Sigmoid colon (tissue), 3 donors: ENCODE data around the gene DNASE2B.

Source experiments
- POLR2A ChIP-seq, 2 donors: fragments of 450-650 bp; IDR thresholded peaks; one replicate each; pipeline ENCODE4 v1.6.1; 2016; ENCODE audit warnings: antibody characterized with exemption in 2 of 2, mild to moderate bottlenecking in 2 of 2, moderate library complexity in 2 of 2
- TF ChIP-seq, protein P1 (sequence below), 4 experiments: fragments of 450-650 bp in 3 of 4; fragments of 200-600 bp in 1 of 4; IDR thresholded peaks; one replicate each; pipeline ENCODE4 v1.5.1; 2016 to 2019; ENCODE audit warnings: antibody characterized with exemption in 4 of 4, mild to moderate bottlenecking in 3 of 4, moderate library complexity in 2 of 4

DNA sequence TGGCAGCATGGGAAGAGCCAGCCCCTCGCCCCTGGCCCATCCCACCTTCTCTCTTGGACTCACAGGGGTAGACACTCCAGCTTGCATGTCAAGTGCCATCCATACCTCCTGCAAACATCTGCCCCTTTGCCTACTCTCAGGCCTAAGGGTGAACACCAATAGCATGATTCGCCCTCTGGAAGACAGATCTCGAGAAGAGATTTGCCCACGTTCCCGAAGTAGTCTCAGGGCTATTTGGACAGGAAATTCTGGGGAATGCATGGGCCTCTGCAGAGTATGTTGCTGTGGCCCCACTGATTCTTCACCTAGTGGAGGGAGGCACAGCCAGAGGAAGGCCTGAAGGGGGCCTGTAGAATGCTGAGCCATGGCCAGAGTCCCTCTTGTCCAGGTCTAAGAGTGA lies 29.8 kb upstream of the DNASE2B start:
- TF ChIP-seq, protein P1, sequence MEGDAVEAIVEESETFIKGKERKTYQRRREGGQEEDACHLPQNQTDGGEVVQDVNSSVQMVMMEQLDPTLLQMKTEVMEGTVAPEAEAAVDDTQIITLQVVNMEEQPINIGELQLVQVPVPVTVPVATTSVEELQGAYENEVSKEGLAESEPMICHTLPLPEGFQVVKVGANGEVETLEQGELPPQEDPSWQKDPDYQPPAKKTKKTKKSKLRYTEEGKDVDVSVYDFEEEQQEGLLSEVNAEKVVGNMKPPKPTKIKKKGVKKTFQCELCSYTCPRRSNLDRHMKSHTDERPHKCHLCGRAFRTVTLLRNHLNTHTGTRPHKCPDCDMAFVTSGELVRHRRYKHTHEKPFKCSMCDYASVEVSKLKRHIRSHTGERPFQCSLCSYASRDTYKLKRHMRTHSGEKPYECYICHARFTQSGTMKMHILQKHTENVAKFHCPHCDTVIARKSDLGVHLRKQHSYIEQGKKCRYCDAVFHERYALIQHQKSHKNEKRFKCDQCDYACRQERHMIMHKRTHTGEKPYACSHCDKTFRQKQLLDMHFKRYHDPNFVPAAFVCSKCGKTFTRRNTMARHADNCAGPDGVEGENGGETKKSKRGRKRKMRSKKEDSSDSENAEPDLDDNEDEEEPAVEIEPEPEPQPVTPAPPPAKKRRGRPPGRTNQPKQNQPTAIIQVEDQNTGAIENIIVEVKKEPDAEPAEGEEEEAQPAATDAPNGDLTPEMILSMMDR (IDR thresholded peaks at IDR 0.05): no peak
- no peak for TF ChIP-seq POLR2A (IDR thresholded peaks at IDR 0.05)
